Measurements from ENCODE around the gene PGBD5. TPM values are rescaled to one million over a fixed set of nuclear protein-coding genes. Genes with fewer than 3 reads are reported as not detected.

Gene PGBD5
- polyA plus RNA-seq, 4 donors, result 5.7 to 7.3 (median 6.7) TPM

GRCh38 chr1:230351514-230351913 lies 74.6 kb downstream of the PGBD5 start:
- DNase-seq (ENCODE audit: low read depth in 4 of 4, low spot score in 3 of 4), result no peak

GRCh38 chr1:230350208-230350921 lies 75.8 kb downstream of the PGBD5 start:
- no peak for DNase-seq (ENCODE audit: low read depth in 4 of 4, low spot score in 3 of 4)

- no peak for DNase-seq (ENCODE audit: low read depth in 4 of 4, low spot score in 3 of 4)
Observed at GRCh38 chr1:230349020-230349393, 77.1 kb downstream of the PGBD5 start.

GRCh38 chr1:230348386-230349019 lies 77.6 kb downstream of the PGBD5 start:
- DNase-seq (ENCODE audit: low read depth in 4 of 4, low spot score in 3 of 4), result no peak

- no peak for DNase-seq (ENCODE audit: low read depth in 4 of 4, low spot score in 3 of 4)
Observed at GRCh38 chr1:230347896-230348295, 78.2 kb downstream of the PGBD5 start.

- DNase-seq (ENCODE audit: low read depth in 4 of 4, low spot score in 3 of 4), result no peak
Observed at GRCh38 chr1:230345139-230345885, 80.8 kb downstream of the PGBD5 start.

- DNase-seq (ENCODE audit: low read depth in 4 of 4, low spot score in 3 of 4), result no peak
Observed at GRCh38 chr1:230342699-230343098, 83.4 kb downstream of the PGBD5 start.

GRCh38 chr1:230342019-230342418 lies 84.1 kb downstream of the PGBD5 start:
- DNase-seq (ENCODE audit: low read depth in 4 of 4, low spot score in 3 of 4), result no peak

GRCh38 chr1:230341162-230341546 lies 85.0 kb downstream of the PGBD5 start:
- DNase-seq (ENCODE audit: low read depth in 4 of 4, low spot score in 3 of 4), result no peak

- DNase-seq (ENCODE audit: low read depth in 4 of 4, low spot score in 3 of 4), result no peak
Observed at GRCh38 chr1:230340526-230341161, 85.5 kb downstream of the PGBD5 start.

GRCh38 chr1:230339033-230339432 lies 87.1 kb downstream of the PGBD5 start:
- no peak for DNase-seq (ENCODE audit: low read depth in 4 of 4, low spot score in 3 of 4)

- DNase-seq (ENCODE audit: low read depth in 4 of 4, low spot score in 3 of 4), result no peak
Observed at GRCh38 chr1:230337266-230337665, 88.9 kb downstream of the PGBD5 start.

- no peak for DNase-seq (ENCODE audit: low read depth in 4 of 4, low spot score in 3 of 4)
Observed at GRCh38 chr1:230335861-230336522, 90.1 kb downstream of the PGBD5 start.

GRCh38 chr1:230334447-230334837 lies 91.7 kb downstream of the PGBD5 start:
- no peak for DNase-seq (ENCODE audit: low read depth in 4 of 4, low spot score in 3 of 4)

- no peak for DNase-seq (ENCODE audit: low read depth in 4 of 4, low spot score in 3 of 4)
Observed at GRCh38 chr1:230333590-230334446, 92.3 kb downstream of the PGBD5 start.

GRCh38 chr1:230332575-230333066 lies 93.5 kb downstream of the PGBD5 start:
- no peak for DNase-seq (ENCODE audit: low read depth in 4 of 4, low spot score in 3 of 4)

- no peak for DNase-seq (ENCODE audit: low read depth in 4 of 4, low spot score in 3 of 4)
Observed at GRCh38 chr1:230332061-230332460, 94.1 kb downstream of the PGBD5 start.

- DNase-seq (ENCODE audit: low read depth in 4 of 4, low spot score in 3 of 4), result no peak
Observed at GRCh38 chr1:230330157-230330556, 96.0 kb downstream of the PGBD5 start.

- no peak for DNase-seq (ENCODE audit: low read depth in 4 of 4, low spot score in 3 of 4)
Observed at GRCh38 chr1:230328342-230329015, 97.7 kb downstream of the PGBD5 start.

All from right renal pelvis (tissue), 4 donors.